GM21576 (cell line): ENCODE results near the gene TUBB1.

Source experiments
- ATAC-seq: cut with Tn5 transposase; IDR thresholded peaks from one replicate; pipeline ENCODE4 v1.9.1; 2021; ENCODE audit warnings: mild to moderate bottlenecking, moderate library complexity; ENCODE audit not compliant: unreplicated experiment

The TUBB1 gene

DNA sequence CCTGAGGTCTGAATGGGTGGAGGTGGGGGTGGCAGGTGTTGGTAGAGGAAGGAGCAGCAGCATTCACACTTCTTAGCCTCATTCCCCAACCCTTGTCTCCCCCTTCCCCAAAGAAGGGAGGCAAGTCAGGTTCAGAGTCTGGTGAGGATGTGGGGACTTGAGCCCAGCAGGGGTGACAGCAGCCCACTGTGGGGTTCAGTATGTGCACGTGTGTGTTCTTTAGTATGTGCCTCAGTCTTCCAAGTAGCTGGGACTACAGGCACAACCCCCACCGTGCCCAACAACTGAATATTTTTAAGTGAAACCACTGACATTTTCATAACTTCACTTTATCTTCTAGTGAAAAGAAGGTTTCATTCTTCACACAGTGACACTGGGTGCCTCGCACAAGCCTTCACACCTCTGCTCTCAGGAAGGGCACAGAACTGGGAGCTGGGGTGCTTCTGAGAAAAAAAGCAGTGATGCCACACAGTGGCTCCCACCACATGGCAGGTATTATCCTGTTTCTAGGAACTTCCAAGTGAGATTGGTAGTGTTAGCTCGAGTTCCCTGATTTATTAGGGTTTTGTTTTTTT lies 56.8 kb downstream of the TUBB1 start:
- ATAC-seq = no peak
